ENCODE results near the gene SLIT3.

GRCh38 chr5:168948746-168949145 lies 352.2 kb downstream of the SLIT3 start:
- TF ChIP-seq CTCF (IDR thresholded peaks at IDR 0.05 in 4 of 5, conservative IDR thresholded peaks at IDR 0.05 in 1 of 5) (no peak), POLR2A (IDR thresholded peaks at IDR 0.05) (no peak)

Data from gastrocnemius medialis (tissue), 4 donors.